Activated effector memory CD4-positive, alpha-beta T cell treated with anti-CD3 and anti-CD28 coated beads, Interleukin-2, amount 50 U/mL, for 16 hours (primary cell): Measurements from ENCODE around the gene WFDC13.
"Not testable (repeated sequence)": the region's sequence is repeated elsewhere in the genome, so short reads cannot be mapped to it uniquely, and the experiment has no call there.

Source experiments
- DNase-seq: peaks from one replicate; pipeline ENCODE4 v3.0.0-alpha.2; 2020

WFDC13 gene

DNA sequence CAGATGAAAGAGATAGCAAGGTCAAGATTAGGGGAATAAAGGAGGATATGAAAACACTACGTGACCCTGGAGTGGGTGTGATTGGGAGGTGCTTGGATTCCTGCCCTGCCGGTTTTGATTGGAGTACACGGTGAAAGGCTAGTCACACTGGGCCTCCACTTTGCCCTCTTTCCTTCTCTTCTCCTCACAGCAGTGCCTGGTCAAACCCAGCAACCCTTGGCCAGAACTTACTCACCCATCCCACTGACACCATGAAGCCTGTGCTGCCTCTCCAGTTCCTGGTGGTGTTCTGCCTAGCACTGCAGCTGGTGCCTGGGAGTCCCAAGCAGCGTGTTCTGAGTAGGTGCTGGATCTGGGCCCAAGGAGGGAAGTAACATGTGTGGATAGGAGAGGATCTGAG, at the start of gene WFDC13:
TSS of gene WFDC13 (plus strand) at position 166 of the 400 bp plus-strand sequence. CDS start at position 252, 86 bp downstream.
- DNase-seq = no peak

DNA sequence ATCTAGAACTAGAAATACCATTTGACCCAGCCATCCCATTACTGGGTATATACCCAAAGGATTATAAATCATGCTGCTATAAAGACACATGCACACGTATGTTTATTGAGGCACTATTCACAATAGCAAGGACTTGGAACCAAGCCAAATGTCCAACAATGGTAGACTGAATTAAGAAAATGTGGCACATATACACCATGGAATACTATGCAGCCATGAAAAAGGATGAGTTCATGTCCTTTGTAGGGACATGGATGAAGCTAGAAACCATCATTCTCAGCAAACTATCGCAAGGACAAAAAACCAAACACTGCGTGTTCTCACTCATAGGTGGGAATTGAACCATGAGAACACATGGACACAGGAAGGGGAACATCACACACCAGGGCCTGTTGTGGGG, 44.8 kb upstream of the WFDC13 start:
- DNase-seq = not testable (repeated sequence)

GRCh38 chr20:45670139-45670538, 31.7 kb upstream of the WFDC13 start, which contains the start of gene WFDC11:
Gene WFDC11, minus strand, starts transcription at chr20:45670239. Its CDS starts 19,639 bp downstream, at chr20:45650600.
- DNase-seq = no peak

DNA sequence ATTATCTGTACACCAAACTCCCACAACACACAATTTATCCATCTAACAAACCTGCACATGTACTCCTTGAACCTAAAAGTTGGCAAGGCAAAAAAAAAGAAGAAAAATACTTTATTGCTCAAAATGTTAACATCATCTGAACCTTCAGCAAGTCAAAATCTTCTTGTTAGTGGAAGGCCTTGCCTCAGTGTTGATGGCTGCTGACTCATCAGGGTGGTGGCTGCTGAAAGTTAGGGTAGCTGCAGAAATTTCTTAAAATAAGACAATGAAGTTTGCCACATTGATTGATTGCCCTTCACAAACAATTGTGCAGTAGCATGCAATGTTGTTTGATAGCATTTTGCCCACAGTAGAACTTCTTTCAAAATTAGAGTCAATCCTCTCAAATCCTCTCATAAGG, 29.1 kb upstream of the WFDC13 start:
- DNase-seq = no peak

DNA sequence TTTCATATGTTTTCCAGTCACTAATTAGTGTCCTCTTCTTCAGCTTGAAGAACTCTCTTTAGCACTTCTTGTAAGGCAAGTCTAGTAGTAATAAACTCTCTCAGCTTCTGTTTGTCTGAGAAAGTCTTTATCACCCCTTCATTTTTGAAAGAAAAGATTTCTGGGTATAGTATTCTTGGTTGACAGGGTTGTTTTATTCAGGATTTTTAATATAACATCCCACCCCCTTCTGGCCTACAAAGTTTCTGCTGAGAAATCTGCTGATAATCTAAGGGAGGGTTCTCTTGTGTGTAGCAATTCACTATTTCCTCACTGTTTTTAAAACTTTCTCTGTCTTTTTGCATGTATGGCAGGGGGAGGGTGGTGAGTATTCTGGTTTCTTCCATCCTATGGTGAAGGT, 22.2 kb upstream of the WFDC13 start:
- DNase-seq = no peak

DNA sequence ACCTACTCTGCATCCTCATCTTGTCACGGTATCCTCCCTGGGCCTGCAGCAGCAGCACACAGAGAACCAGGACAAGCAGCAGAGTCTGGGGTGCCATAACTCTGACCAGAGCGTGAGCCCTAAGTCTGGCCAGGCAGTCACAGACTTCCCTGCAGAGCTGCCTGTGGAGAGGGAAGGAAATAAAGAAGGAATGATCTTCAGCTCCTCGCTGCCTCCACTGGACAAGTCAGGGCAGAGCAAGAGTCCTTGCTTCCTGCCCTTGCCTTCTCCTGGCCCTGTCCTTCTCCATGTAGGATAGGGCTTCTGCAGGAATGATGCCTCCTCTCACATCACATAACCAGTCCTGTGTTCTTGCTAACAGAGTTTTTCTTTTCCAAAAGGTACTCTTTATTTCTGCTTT, 15.9 kb upstream of the WFDC13 start:
- no peak for DNase-seq

DNA sequence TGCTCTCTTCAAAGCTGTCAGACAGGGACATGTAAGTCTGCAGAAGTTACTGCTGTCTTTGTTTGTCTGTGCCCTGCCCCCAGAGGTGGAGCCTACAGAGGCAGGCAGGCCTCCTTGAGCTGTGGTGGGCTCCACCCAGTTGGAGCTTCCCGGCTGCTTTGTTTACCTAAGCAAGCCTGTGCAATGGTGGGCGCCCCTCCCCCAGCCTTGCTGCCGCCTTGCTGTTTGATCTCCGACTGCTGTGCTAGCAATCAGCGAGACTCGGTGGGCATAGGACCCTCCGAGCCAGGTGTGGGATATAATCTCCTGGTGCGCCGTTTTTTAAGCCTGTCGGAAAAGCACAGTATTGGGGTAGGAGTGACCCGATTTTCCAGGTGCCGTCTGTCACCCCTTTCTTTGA, 8.5 kb upstream of the WFDC13 start:
- DNase-seq = not testable (repeated sequence)

GRCh38 chr20:45695496-45695895, 6.3 kb upstream of the WFDC13 start:
- DNase-seq = no peak

DNA sequence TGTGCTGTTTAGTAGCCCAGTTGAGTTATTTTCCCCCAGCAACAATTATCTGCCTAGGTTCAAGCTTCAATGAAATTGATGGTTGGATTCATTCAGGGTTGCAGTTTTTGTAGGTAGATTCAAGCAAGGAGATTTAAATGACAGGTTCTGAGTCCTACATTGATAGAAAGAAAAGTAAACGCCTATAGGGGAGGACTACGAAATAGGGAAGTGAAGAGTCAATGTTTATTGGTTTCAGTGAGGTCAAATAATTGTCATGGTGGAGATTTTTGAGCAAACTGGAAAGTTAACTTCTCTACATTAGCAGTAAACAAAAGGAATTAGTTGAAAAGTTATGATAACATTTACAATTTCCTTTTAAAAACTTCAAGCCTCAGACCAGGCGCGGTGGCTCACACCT, 734 bp upstream of the WFDC13 start:
- DNase-seq = no peak

DNA sequence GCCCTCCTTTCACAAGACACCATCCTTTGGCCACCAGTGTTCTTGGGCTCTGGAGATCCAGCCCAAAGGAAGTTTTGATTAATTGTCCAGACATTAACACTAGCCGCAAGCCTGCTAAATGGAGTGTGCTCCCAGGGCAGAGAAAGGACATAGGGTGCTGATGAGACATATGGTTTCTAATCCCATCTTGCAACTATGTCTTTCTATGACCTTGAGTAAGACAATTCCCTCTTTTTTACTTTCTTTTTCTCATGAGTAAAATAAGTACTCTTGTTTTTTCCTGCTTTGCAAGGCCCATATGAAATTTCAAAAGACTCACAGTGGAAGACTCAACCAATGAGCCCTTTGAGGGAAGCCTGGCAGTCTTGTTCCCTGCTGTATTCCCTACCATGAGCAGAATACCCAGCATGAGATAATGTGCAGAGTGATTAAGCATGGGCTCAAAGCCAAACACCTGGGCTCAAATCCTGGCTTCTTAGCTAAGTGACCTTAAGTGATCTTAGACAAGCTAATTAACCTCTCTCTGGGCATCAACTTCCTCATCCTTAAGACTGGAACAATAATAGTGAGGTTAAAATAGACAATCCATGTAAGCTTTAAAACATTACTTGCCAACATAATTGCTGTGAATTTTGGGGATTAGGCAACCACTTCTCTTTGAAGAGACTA, 3.3 kb downstream of the WFDC13 start, which contains the start of gene WFDC10B:
TSS of gene WFDC10B (minus strand) at position 51 of the 669 bp plus-strand sequence. CDS start 19,027 bp downstream, outside the sequence.
- no peak for DNase-seq

DNA sequence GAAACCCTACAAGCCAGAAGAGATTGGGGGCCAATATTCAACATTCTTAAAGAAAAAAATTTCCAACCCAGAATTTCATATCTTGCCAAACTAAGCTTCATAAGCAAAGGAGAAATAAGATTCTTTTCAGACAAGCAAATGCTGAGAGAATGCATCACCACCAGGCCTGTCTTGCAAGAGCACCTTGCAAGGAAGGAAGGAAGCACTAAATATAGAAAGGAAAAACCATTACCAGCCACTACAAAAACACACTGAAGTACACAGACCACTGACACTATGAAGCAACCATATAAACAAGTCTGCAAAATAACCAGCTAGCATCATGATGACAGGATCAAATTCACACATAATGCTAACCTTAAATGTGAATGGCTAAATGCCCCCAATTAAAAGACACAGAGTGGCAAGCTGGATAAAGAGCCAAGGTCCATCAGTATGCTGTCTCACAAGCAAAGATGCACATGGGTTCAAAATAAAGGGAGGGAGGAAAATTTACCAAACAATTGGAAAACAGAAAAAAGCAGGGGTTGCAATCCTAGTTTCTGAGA, 14.4 kb downstream of the WFDC13 start:
- not testable (repeated sequence) for DNase-seq

DNA sequence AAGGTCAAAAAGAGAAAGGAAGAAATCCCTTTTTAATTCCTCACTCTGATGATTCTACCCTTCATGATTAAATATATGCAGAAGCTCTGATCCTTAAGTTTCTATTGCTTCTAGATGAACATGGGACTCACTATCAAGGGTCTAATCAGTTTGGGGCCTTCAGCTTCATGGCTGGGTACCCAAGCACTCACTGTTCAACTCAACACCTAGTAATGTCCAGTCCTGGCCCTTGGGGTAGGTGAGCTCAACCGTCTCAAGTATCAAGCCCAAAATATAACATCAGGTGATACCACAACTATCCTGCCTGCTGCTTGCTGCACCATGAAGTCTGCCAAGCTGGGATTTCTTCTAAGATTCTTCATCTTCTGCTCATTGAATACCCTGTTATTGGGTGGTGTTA, 20.2 kb downstream of the WFDC13 start, which contains the start of gene SPINT4:
TSS of gene SPINT4 (plus strand) at position 301 of the 400 bp plus-strand sequence. CDS start at position 322, 21 bp downstream.
- DNase-seq = no peak

- DNase-seq = no peak
Measured at GRCh38 chr20:45725134-45725533, 23.3 kb downstream of the WFDC13 start.

DNA sequence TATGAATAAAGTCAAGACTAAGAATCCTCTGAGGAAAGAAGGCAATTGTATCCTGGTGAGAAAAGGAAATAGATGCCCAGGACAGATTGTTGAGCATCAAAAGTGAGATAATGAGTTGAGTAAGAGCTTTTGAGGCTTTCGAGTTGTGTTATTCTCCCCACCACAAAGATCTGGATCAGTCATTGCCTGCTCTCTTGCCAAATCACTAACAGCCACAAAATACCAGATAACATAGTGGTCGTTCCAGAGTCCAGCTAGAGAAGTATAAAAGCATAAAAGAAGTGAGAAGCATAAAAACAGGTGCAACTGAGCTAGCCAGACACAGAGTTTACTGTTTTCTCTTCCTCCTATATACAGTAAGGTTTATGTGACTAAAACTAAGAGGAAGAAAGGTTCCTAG, 25.2 kb downstream of the WFDC13 start:
- no peak for DNase-seq

DNA sequence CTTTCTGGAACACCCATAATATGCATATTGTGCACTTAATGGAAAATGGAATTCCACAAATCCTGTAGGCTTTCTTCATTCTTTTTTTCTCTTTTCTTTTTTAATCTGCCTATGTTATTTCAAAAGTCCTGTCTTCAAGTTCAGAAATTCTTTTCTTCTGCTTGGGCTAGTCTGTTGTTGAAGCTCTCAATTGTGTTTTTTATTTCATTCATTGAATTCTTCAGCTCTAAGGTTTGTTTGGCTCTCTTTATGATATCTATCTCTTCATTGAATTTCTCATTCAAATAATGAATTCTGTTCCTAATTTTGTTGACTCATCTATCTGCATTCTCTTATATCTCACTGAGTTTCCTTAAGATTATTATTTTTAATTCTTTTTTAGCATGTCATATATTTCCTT, 30.4 kb downstream of the WFDC13 start:
- DNase-seq = no peak

- DNase-seq = no peak
Measured at GRCh38 chr20:45735552-45735951, 33.7 kb downstream of the WFDC13 start.

GRCh38 chr20:45735988-45736387, 34.1 kb downstream of the WFDC13 start:
- DNase-seq = no peak

DNA sequence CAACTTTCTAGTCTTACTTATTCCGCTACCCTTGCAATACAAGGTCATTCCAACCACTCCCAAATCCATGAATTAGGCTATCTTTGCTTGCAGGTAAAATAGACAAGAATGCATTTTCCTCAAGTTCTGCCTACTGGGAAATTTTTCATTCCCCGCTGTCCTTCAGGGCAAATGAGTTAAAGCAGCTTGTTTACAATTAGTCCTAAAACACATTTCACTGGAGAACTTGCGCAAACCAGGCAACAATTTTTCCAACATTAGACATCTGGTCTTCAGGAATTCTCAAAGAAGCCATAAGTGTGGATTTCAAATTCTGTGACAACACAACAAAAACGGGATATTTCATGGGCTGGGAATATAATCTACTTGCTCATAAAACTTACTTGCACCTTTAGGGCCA, 40.8 kb downstream of the WFDC13 start:
- no peak for DNase-seq

DNA sequence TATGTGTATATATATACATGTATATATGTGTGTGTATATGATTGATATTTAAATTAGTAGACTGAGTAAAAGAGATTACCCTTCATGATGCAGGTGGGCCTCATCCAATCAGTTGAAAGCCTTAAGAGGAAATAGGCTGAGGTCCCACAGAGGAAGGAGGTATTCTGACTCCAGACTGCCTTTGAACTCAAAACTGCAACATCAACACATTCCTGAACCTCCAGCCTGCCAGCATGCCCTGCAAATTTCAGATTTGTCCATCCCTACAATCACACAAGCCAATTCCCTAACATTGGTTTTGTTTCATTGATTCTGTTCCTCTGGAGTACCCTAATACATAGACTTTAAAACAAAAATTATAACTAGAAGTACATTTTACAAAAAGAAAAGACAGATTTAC, 43.2 kb downstream of the WFDC13 start:
- DNase-seq = no peak

DNA sequence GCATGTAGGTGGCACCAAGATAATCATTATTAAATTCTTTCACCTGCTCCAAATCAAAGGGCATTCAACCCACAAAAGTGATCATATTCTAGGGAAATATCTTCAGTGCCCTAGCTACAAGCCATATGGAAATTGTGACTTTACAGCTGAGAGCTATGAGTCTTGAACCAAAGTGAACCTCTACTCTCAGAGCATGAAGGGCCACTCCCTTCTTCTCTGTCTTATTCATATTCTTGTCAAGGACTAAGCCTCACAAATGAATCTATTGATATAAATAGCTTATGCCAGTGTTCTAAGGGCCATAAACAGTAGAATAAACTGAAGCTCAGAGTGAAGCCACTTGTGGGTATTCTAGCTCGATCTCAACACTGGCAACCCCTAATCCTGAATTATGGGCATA, 49.9 kb downstream of the WFDC13 start:
- no peak for DNase-seq

DNA sequence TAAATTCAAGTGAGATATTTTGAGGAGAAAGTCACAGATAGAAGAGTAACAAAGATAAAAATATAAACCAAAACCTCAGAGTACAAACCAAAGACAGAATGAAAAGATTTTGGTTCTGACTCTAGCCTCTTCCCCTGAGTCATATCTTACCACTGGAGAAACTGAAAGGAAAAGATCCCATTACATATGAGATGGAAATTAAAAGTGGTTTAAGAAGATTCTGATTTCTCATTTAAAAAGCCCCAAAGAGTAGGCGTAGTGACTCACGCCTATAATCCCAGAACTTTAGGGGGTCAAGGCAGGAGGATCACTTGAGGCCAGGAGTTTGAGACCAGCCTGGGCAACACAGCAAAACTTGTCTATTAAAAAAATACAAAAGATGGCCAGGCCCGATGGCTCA, 50.9 kb downstream of the WFDC13 start:
- DNase-seq = no peak

DNA sequence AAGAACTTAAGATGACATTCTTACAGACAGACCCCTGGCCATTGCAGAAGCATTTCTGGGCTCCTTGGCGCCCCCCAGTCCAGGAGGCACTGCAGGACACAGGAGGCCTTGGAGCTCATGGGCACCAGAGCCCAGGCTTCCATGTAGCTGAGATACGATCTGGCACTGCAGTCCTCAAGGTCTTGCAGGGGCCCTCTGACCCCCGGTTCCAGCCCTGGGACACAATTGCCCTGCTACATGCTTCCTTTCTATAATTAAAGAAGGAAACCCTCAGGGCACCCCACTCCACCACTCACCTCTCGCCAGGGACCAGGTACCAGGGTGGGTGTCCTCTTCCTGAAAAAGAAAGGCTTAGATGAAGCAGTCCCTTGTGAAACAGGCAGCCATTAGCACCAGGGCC, 56.3 kb downstream of the WFDC13 start:
- DNase-seq = no peak
